HG02885 (cell line): ENCODE measurements around the gene FUT6.
"Not testable (repeated sequence)": the region's sequence is repeated elsewhere in the genome, so short reads cannot be mapped to it uniquely, and the experiment has no call there.

ENCODE experiments used
- ATAC-seq: cut with Tn5 transposase; IDR thresholded peaks from one replicate; pipeline ENCODE4 v1.9.1; 2021; ENCODE audit warnings: mild to moderate bottlenecking; ENCODE audit not compliant: unreplicated experiment, poor library complexity

Gene FUT6

GRCh38 chr19:5863030-5863665 is 23.6 kb upstream of the FUT6 start:
- ATAC-seq = no peak

DNA sequence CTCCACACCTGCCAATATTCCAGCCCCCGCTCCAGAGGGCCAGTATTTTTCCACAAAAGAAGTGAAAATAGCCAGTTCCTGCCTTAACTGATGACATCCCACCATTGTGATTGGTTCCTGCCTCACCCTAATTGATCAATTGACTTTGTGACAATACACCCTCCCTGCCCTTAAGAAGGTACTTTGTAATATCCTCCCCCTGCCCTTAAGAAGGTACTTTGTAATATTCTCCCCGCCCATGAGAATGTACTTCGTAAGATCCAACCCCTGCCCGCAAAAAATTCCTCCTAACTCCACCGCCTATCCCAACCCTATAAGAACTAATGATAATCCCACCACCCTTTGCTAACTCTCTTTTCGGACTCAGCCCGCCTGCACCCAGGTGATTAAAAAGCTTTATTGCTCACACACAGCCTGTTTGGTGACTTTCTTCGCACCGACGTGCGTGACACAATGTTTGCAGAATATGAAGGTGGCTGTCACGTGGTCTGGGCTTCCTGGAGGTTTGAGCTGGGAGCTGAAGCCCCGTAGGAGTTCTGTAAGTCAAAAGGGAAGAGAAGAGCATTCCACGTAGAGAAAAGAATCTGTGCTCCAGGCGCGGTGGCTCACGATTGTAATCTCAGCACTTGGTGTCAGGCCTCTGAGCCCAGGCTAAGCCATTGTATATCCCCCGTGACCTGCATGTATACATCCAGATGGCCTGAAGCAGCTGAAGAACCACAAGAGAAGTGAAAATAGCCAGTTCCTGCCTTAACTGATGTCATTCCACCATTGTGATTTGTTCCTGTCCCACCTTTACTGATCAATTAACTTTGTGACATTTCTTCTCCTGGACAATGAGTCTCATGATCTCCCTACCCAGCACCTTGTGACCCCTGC is 17.9 kb upstream of the FUT6 start:
- no peak for ATAC-seq

DNA sequence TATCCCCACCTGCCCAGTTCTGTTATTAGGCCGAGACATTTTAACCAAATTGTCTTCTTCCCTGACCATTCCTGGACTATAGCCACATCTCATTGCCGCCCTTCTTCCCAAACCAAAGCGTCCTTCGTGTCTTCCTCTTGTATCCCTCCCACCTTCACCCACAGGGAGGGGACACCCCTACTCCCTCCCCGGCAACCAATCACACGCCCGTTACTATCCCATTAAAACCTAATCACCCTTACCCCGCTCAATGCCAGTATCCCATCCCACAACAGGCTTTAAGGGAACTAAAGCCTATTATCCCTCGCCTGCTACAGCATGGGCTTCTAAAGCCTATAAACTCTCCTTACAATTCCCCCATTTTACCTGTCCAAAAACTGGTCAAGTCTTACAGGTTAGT is 15.6 kb upstream of the FUT6 start:
- ATAC-seq = not testable (repeated sequence)

- ATAC-seq = not testable (repeated sequence)
These were observed 14.6 kb upstream of the FUT6 start for GRCh38 chr19:5854121-5854520.

DNA sequence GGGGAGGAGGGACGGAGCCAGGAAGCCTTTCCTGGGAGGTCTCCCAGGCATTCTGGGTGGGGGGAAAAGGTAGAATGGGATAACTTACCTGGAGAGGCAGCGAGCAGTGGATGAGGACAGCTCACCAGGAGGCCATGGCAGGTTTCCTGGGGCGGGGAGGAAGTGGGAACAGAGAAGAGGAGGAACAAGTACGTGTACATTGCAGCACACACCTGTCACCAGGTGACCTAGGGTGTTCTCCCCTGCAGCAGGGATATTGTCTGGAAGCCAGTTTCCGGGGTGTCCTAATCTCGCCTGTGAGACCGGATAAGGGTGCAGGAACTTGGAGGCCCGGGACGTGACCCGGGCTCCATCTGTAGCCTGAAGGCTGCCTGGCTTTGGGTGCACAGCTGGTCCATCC is 11.8 kb upstream of the FUT6 start, which contains the start of gene FUT3:
FUT3 (minus strand) TSS at position 148 of the 400 bp plus-strand sequence.
- no peak for ATAC-seq

DNA sequence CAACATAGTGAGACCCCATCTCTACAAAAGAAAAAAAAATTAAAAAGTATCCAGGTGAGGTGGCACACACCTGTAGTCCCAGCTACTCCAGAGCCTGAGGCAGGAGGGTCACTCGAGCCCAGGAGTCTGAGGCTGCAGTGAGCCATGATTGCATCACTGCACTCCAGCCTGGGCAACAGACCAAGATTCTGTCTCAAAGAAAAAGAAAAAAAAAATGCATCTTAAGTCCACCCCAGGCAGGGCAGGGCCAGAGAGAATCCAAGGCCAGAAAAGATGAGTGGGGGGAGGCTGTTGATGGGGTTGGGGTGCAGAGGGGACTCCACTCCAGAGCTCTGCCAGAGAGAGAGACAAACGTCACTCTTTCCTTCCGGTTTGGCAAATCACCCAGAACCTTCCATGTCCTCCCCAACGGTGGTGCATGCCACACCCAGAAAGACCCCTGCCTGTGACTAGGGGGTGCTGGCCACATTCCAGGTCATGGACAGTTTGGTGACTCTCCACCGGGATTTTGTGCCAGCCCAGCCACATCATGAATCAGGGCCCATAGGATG is 11.3 kb upstream of the FUT6 start:
- ATAC-seq = no peak

- ATAC-seq = no peak
These were observed 10.7 kb upstream of the FUT6 start for GRCh38 chr19:5850189-5850588.

DNA sequence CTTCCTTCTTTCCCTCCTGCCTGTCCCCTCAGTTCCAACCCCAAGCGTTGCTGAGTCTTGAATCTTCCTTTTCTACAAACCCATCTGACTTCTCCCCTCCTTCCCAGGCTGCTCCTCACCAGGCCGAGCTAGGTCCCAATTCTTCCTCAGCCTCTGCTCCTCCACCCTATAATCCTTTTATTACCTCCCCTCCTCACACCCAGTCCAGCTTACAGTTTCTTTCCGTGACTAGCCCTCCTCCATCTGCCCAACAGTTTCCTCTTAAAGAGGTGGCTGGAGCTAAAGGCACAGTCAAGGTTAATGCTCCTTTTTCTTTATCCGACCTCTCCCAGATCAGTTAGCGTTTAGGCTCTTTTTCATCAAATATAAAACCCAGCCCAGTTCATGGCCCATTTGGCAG is 9.1 kb upstream of the FUT6 start:
- ATAC-seq = not testable (repeated sequence)

DNA sequence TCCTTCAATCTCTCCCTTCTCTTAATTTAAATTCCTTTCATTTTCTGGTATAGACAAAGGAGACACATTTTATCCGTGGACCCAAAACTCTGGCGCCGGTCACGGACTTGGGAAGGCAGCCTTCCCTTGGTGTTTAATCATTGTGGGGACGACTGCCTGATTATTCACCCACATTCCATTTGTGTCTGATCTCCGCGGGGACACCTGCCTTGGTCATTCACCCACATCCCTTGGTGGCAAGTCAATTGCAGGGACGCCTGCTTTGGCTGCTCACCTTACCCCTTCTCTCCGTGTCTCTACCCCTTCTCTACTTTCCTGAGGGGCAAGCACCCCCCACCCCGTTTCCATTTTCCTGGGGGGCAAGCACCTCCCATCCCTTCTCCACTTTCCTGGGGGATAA is 8.3 kb upstream of the FUT6 start:
- ATAC-seq = not testable (repeated sequence)

GRCh38 chr19:5844456-5845433 is 5.2 kb upstream of the FUT6 start:
- ATAC-seq = no peak

- ATAC-seq = no peak
These were observed 3.9 kb upstream of the FUT6 start for GRCh38 chr19:5843295-5843927.

- ATAC-seq = not testable (repeated sequence)
These were observed 2.2 kb upstream of the FUT6 start for GRCh38 chr19:5841735-5842111.

- ATAC-seq = no peak
These were observed 993 bp downstream of the FUT6 start for GRCh38 chr19:5838353-5839064.

GRCh38 chr19:5837761-5838352 is 1.6 kb downstream of the FUT6 start:
- ATAC-seq = no peak

DNA sequence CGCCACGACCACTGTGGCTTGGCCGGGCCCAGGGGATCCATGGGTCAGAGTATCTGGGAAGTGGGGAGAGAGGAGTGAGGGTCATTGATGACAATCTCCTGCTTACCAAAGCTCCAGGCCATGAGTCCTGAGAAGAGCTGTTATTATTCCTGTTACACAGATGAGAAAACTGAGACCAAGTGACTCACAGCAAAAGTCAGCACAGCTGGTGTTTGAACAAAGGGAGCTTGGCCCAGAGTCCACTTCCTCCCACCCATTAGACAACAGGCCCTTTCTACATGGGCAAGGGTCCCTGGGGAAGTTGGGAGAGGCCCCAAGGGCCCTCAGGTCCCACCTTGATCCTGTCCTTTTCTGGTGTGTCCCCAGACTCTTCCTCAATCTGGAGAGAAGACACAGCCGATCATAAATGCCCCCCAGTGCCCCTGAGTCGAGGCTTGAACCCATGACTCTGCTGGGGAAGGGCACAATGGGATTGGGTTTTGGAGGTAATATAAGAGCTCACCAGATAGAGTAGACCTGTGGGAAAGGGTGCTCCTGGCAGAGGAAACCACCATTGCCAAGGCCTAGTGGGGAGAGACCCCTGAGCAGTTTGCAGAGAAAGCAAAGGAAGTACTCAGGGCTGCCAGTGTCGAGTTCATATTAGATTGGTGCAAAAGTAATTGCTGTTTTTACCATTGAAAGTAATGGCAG is 6.8 kb downstream of the FUT6 start:
- ATAC-seq = no peak

GRCh38 chr19:5832061-5832460 is 7.4 kb downstream of the FUT6 start:
- ATAC-seq = no peak

- no peak for ATAC-seq
These were observed 8.3 kb downstream of the FUT6 start for GRCh38 chr19:5831159-5831558.

DNA sequence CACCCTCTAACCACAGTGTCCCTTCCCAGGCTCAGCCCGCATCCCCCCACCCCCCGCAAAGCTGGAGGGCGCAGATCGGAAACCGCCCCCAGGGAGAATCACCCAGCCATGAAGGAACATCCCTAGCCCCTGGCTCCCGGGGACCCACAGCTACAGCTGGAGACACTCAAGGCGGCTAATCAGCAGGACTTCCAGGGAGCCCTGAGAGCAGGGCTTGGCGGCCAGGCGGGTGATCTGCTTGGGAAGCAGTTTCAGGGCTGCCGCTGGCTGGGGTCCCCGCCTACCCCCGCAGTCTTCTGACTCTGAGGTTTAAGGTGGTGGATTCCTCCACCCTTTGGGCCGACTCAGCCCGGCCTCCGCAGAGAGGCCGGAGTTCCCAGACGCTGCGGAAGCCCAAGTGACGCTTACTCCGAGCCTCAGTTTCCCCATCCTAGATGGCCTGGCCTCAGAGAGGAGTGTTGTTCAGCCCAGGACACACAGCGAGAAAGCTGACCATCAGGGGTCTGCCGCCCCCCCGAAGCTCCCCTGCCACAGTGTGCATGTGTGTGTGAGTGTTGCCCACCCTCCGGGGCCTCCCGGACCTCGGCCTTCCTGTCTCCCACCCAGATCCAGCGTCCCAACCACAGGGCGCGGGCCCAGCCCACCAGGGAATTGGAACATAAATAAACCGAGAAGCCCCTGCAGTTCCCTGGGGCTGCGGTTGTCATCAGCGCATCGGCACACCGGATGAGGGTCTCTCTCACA is 9.8 kb downstream of the FUT6 start:
- ATAC-seq = no peak
